Adrenal gland (tissue), 5 donors: ENCODE measurements around the gene RNF5.
A peak's percentile ranks its signal among the peaks of the same experiment; 100 is the strongest.

ENCODE experiments used
- CTCF ChIP-seq, 6 experiments: fragments of 450-650 bp in 4 of 6; fragments of 200-600 bp in 2 of 6; sonication (generic) in 1 of 6; IDR thresholded peaks; 1 replicate in 5 of 6; 2 replicates in 1 of 6; pipeline versions ENCODE4 v1.5.1 to v1.8.0; 2016 to 2021; ENCODE audit warnings: antibody characterized with exemption in 6 of 6, mild to moderate bottlenecking in 2 of 6, moderate library complexity in 1 of 6
- POLR2A ChIP-seq, 2 donors: fragments of 450-650 bp; IDR thresholded peaks; one replicate each; pipeline ENCODE4 v1.6.1; 2017; ENCODE audit warnings: antibody characterized with exemption in 2 of 2, mild to moderate bottlenecking in 2 of 2, moderate library complexity in 1 of 2
- donor health status: DM: no; HTN: no; CAD: no.

- TF ChIP-seq CTCF (IDR thresholded peaks at IDR 0.05) (peak in 5 of 6 experiments; percentile 13 to 34 (median 25)), POLR2A (IDR thresholded peaks at IDR 0.05) (peak; percentile 13 to 39)
These were observed 24.4 kb upstream of the RNF5 start, which contains the start of gene PPT2 for GRCh38 chr6:32153564-32154513.
